HG03097 (cell line): ENCODE data around the gene SDK1.

Source experiments
- ATAC-seq: cut with Tn5 transposase; IDR thresholded peaks from one replicate; pipeline ENCODE4 v1.9.1; 2021; ENCODE audit not compliant: unreplicated experiment, low FRiP score

SDK1 gene

DNA sequence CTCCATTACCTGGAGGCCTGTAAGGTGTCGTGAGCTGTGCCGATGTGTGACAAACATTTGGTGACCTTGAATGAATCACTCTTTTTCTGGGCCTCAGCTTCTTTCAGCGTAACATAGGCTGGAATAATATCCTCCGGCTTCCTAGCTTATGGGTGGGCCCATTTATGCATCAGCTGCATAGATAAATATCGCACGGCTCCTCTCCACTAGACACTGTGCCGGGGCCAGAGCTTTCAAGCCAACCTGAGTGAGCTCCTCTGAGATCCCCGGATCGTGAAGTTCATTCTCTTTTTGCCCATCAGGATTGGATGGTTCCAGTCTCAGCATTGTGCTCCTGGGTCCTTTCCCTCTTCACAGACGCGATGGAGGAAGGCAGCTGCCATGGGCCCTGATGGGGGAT is 806.8 kb downstream of the SDK1 start:
- no peak for ATAC-seq

DNA sequence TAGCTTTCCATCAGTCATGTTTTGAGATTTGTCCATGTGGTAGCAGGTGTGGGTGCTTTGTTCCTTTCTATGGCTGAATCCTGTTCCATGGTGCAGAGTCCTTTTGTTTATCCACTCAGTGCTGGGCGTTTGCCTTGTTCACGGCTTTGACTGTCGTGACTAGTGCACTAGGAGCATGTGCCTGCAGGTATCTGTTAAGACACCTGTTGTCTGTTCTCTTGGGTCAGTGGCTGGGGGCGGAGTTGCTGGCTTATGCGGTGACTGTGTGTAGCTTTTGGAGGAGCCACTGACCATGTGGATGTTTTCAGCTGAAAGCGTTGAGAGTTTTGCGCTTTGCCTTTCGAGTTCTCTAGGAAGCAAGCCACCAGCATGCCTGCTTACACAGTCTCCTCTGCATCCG is 807.9 kb downstream of the SDK1 start:
- ATAC-seq, result no peak

DNA sequence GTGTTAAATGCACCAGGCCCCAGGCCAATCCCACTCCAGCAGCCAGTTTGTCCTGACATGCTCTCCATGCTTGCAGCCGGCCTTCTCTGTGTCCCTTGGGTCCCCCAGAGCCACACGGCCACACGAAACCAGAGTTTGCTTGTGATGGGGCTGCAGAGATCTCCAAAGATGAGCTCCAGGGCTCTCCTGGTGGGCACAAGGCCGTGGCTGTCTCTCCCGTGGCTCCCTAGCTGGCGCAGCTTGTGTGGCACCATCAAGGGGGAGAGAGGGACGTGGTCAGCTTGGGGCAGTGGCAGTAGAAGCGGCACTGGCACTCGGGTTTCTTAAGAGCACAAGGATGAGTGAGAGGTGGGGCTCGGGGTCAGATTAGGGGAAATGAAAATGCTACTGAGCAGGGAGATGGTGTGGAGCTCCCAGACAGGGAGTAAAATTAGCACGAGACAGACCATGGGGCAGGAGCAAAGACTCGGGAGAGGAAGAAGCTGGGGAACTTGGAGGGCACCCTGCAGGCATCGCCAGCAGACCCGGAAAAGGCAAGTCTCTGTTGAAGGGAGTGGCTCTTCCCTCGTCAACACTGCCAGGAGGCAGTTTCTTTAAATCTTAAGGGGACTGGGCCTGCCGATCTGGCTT is 808.5 kb downstream of the SDK1 start:
- no peak for ATAC-seq

DNA sequence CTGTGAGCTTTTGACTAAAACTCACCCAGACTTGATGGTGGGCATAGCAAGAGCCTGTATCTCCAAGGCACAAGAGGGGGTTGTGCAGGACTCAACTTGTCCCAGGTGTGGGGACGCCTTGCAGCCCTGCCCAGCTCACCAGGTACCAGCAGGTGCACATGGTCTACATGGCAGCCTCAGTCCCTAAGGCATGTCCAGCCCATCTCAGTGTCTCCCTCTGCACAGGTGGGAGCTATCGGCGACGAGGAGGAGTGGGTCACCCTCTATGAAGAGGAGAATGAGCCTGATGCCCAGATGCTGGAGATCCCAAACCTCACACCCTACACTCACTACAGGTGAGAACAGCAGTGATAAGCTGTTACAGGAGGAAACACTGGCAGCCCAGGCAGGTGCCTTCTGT is 809.4 kb downstream of the SDK1 start:
- no peak for ATAC-seq

DNA sequence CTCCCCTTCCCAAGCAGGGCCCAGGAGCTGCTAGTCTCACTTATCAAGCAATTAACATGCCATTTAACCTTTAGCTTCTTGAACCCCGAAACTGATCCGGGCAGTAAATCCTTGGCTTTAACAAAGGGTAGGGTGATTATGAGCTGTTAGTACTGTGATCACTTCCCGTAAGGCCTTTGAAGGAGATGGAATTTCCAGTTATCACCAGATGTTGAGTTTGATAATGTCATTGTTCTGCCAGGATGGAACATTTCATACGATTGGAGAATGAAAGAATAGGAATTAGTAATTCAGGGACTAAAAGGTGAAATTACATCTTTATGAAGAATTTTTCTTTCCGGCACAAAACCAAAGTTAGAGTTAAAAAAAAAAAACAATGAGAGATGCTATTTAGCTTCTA is 810.1 kb downstream of the SDK1 start:
- no peak for ATAC-seq

DNA sequence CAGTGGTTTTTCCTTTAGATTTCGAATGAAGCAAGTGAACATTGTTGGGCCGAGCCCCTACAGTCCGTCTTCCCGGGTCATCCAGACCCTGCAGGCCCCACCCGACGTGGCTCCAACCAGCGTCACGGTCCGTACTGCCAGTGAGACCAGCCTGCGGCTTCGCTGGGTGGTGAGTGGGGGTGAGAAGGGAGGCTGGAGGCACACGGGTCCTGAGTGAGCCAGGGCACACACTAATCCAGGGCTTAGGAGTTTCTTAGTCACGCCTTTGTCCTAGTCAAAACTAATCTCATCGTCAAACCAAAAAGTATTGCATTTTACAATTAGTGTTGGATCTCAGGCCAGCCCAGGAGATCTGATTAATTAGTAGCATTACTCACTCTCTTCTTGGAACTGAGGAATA is 812.2 kb downstream of the SDK1 start:
- ATAC-seq, result no peak

DNA sequence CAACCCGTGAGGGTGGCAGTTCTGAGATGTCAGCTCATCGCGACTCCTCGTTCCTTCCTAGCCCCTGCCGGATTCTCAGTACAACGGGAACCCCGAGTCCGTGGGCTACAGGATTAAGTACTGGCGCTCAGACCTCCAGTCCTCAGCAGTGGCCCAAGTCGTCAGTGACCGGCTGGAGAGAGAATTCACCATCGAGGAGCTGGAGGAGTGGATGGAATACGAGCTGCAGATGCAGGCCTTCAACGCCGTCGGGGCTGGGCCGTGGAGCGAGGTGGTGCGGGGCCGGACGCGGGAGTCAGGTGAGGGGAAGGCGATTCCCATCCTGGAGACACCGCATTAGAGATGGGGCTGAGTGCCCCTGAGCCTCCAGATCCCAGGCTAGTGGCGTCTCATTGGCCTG is 812.9 kb downstream of the SDK1 start:
- ATAC-seq, result no peak

DNA sequence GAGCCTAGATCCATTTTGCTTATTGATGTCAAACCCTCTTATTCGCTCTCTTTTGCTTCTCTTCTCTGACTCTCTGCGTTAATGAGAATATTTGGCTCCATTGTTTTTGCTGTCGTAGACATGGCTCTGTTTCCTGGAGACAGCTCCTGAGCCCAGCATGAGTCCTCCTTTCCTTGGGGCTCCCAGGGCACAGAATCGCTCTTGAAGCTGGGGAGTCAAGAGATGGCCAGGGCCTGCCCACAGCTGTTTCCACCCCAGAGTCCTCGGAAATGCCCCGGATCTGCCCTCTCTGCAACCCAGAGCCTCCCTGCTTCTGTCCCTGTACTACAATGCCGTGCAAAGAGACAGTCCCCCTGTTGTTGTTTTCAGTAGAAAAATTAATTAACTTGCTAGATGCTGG is 814.4 kb downstream of the SDK1 start:
- no peak for ATAC-seq

DNA sequence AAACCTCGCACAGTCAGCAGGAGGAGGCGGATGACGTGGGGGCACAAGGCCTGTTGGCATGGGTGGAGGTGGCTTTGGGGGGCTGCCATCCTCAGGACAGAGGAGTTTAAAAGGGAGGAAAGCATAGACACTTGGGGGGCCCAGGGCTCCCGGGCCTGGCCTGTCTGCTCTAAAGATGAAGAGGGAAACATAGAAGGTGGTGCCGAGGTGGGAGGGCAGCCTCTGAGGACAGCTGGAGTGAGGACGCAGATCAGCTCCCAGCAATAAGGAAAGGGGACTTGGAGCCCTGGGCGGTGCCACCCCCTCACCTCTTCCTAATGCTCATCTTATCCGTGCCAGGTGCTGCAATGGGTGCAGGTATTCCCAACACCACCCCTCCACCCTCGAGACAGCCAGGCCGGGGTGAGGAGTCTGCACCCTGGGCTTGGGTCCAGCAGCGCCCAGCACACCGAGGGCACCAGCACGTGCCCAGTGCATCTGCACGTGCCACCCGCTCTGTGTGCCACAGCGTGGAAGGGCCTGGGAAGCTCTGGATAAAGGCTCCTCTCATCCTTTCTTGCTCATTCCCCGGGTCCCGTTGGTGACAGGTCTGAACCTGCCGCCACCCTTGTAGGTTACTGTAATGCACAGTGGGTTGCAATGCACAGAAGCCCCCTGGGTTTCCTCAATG is 815.0 kb downstream of the SDK1 start:
- no peak for ATAC-seq

DNA sequence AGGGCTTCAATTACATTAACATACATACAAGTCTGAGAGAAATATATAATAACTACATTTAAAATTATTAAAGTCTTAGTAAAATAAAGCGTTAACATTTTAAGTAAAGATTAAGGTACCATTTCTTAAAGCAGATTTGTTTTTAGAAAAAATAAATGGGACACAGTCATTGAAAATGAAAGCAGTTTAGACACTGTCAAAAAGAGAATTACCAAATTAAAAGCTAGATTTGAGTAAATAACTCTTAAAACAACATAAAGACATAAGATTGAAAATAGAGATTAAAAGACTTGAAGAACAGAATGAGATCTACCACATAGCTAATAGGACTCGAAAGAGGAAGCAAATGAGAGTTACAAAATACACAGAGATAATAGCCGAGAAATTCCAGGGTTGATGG is 818.8 kb downstream of the SDK1 start:
- ATAC-seq, result no peak

DNA sequence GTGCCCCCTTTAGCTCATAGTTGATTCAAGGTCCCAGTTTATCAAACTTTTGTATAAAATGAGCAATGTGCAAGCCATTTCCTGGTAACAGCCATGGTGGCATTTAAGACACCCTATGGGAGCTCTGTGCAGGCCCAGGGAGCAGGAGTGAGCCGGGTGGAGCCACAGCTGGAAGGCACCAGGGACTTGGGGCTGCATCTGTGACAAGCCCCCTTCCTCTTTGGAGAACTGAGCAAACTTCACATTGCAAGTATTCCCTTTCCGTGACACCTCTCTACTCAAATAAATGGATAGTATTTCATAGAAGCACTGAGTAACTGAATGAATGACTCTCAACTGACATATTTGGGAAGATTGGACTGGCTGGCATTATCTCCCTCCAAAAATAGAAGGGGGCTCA is 822.3 kb downstream of the SDK1 start:
- no peak for ATAC-seq

DNA sequence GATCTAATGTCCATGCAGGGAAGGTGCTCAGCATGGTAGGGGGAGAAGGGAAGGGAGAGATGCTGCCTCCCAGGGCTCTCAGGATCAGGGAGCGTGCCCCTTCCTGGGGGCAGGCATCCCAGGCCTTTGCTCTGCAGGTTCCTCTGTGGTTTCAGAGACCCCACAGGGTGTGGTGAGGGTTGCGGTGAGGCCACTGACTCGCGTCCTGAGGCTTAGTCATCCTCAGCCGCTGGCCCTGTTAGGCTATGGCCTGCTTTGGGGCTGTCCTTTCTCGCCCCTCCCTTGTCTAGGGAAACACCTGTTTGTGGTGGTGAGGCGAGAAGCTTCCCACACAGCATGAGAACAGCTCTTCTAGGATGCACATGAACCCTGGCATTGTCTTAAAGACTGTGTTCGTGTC is 822.8 kb downstream of the SDK1 start:
- no peak for ATAC-seq

DNA sequence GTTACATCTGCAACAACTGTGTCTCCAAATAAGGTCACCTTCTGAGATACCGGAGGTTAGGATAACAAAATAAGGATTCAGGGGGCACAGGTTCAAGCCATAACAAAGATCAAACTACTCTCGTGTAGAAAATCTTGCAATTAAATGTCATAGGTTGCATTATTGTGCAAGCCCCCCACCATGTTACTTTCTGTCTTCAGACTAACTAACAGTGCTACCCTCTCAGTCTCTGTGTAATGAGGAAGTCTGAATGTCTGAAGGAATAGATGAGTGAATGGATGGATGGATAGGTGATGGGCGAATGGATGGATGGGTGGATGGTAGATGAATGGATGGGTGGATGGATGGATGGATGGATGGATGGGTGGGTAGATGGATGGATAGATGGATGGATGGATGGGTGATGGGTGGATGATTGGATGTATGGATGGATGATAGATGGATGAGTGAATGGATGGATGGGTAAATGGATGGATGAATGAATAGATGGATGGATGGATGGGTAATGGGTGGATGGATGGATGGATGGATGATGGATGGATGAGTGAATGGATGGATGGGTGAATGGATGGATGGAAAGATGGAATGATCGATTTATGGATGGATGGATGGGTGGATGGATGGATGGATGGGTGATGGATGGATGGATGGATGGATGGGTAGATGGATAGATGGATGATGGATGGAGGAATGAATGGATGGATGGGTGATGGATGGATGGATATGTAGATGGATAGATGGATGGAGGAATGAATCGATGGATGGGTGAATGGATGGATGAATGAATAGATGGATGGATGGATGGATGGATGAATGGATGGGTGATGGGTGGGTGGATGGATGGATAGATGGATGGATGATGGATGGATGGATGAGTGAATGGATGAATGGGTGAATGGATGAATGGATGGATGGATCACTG is 823.8 kb downstream of the SDK1 start:
- no peak for ATAC-seq

DNA sequence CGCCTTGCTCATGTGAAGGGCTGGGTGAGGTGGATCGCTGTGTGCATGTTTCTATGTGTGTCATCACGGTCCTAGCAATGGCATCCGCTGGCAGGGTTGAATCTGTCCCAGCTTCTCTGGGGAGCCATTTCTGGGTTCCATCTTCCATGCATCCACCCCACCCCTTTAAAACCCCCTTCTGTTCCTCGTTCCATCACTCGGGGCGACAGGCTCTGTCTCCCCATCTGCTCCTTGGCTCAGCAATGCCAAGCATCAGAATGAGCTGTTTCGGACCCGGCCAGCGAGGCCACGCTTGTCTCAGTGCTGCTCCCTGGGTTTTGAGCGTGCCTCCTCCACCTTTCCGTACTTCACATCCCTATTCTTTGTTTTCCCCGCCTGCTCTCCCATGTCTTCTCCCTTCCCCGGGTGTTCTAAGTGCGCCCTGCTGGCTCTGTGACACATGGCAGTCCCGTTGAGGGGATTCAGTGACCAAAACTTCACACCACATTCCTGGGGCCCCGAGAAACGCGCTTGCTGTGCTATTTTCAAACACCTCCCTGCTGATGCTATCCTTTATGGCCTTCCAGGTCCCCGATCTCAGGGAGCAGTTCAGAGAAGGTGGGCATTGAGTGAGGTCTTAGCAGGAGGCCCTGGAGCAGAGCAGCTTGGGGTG is 827.0 kb downstream of the SDK1 start:
- no peak for ATAC-seq

DNA sequence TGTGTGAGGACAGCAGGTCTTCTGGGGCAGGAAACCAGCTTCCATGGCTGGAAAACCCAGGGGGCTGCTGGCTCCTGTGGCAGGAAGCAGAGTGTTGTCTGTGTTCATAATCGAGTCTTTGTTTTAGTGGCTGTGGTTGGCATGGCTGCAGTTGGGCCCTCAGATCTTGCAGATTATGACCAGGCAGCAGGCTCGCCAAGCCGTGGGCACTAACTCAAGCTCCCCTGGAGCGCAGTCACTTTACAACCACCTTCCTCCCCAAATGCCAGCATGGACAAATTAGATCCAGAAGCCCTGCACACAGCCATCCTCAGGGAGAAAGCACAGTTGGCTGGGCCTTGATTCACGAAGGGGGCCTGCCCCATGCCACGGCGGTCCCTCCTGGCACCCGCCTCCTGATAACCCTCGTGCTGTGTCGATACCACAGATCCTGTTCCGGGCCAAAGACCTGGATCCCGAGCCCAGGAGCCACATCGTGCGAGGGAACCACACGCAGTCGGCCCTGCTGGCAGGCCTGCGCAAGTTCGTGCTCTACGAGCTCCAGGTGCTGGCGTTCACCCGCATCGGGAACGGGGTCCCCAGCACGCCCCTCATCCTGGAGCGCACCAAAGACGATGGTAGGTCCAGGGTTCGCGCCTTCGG is 828.5 kb downstream of the SDK1 start:
- ATAC-seq, result no peak

DNA sequence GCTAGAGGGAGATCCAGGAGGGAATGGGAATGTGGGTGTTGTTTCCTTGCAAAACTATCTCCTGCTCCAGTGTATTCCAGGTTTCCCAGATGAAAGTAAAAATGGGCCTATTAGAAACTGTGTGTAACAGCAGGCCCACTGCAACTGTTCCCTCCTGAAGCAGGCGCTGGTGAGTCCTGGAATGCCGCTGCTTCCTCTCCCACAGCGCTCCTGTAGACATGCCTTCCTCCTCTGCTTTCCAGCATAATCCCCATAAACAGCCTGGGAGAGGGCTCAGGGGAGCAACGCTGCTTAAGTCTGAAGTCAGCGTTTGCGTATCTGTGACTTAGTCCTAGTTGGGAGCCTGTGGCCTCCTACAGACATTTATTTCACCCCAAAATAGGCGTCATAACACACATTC is 830.0 kb downstream of the SDK1 start:
- no peak for ATAC-seq

DNA sequence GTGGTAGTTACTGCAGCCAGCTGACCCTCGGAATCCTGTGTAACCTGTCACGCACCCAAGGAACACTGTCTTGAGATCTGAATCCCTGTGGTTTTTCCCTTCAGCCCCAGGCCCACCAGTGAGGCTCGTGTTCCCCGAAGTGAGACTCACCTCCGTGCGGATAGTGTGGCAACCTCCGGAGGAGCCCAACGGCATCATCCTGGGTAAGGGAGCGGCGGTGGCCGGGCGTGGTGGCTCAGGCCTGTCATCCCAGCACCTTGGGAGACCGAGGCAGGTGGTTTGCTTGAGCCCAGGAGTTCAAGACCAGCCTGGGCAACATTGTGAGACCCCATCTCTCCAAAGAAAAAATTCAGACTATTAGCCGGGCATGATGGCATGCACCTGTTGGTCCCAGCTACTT is 831.2 kb downstream of the SDK1 start:
- ATAC-seq, result no peak

DNA sequence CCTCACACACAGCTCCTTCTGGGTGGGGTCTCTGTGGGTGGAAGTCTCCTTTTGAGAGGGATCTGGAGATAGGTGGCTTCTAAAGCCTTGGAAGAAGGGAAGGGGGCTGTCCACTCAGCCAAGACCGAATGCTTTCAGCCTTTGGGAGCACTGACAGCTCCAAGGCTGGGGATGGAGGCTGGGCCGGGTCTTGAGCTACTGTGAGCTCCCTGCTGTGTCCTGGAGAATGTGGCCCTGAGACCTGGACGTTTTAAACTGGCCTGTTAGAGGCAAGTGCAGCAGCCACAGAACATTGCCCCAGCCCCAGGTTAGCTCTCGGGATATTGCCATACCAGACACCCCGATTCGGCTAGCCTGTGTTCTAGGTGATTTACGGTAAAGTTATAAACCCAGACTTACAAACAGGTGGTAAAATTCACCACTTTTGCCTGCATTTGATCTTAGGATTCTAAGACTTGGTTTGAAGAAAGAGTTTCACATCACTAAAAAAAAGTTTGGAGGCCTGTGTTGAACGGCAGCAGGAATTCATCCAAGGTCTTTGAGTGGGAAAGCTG is 832.5 kb downstream of the SDK1 start:
- ATAC-seq, result no peak

DNA sequence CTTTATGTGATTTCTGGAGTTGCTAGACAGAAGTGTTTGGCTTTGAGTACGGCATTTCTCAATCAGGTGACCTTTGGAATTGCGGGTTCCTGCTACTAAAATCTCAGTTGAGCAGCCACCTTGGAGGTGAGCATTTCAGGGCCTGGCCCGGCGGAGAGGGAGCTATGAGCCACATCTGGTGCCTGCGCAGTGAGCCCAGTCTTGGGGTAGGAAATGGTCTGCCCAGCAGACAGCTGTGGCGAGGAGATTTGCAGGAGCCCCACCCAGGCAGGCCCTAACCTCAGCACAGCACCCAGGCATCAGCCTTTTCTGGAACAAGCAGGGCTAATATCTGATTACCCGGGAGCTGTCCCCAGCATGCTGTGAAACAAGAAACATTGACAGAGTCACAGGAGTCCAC is 833.2 kb downstream of the SDK1 start:
- no peak for ATAC-seq

DNA sequence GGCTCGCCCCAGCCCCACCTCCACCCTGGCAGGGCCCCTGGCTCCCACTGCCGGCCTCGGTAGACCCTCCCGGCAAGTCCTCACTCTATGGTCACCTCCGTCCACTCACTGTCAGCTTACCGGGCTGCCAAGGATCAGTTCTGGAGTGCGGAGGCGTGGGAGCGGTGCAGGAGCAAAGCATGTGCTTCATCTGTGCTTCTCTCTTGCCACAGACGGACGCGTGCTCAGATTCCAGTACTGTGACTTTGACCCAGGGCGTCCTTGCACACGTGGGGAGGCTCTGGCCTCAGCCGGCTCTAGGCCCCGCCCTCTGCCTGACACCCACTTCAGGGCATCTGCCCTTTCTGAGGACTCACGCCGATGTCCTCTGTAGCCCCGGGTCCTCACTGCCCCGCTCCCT is 833.6 kb downstream of the SDK1 start:
- no peak for ATAC-seq
